Measurements from ENCODE around the gene ANAPC7. TPM values are rescaled to one million over a fixed set of nuclear protein-coding genes. Genes with fewer than 3 reads are reported as not detected.

Gene ANAPC7
- total RNA-seq, 1 experiment from 2014 or later, result 85.8 TPM

DNA sequence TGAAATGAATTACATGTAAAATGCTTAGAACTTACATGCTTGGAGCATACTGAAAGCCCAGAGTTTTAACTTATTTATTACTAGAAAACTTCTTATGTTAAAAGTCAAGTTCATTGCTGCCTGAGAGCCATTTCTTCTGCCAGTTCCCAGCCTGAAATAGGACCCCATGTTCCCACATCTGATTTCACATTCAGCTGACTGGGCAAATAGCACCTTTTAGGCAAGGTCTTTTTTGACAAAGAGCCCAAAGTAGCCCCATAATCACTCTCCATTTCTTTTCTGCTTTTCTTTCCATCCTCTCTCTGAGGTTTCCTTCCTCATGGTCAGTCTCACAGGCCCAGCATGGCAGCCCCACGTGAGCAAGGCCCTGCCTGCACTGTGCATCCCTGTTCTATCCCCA is 47.8 kb upstream of the ANAPC7 start:
- DNase-seq (ENCODE audit: low read depth, low spot score) (no peak), ATAC-seq (no peak)
- peaks cover 11% of the 10 kb centered on the region for H3K36me3 ChIP-seq (ENCODE audit: control insufficient read depth, insufficient read depth, low read length)
- H3K9me3 ChIP-seq (ENCODE audit: control insufficient read depth, insufficient read depth, low read depth, low read length), result no peaks in the 10 kb centered on the region
- peaks cover 6% of the 10 kb centered on the region; the same call in 1 of the 2 replicates for H3K4me1 ChIP-seq (ENCODE audit: control insufficient read depth, insufficient read depth, low read length)
- in situ Hi-C loops (cut with HindIII; ENCODE audit: low pct_unique_long_range_greater_than_20kb, low sequenced_read_pairs), result no loop called here
- no peak overlapping the region for H3K27ac ChIP-seq (ENCODE audit: low read length)
- no TSS peak for BruUV-seq (replicated peaks)
- ChIA-PET CTCF (interaction anchor here (1.3 kb wide), 1 partner anchor 19 kb away, joined by 5 read pairs; no protein-coding TSS in a partner anchor), POLR2A (no interaction called here)
- no peak overlapping the region for H3K4me3 ChIP-seq (ENCODE audit: low read depth in 2 of 2, low read length in 2 of 2)
- no peak for TF ChIP-seq TCF7L2 (IDR thresholded peaks at IDR 0.05; ENCODE audit: low read depth, low read length)
- TF ChIP-seq POLR2AphosphoS5 (IDR thresholded peaks at IDR 0.05; ENCODE audit: low read depth, low read length), result no peak
- no peak for TF ChIP-seq SIN3A (IDR thresholded peaks at IDR 0.05; ENCODE audit: borderline replicate concordance, insufficient read depth, low read depth, low read length)
- TF ChIP-seq, protein P1, sequence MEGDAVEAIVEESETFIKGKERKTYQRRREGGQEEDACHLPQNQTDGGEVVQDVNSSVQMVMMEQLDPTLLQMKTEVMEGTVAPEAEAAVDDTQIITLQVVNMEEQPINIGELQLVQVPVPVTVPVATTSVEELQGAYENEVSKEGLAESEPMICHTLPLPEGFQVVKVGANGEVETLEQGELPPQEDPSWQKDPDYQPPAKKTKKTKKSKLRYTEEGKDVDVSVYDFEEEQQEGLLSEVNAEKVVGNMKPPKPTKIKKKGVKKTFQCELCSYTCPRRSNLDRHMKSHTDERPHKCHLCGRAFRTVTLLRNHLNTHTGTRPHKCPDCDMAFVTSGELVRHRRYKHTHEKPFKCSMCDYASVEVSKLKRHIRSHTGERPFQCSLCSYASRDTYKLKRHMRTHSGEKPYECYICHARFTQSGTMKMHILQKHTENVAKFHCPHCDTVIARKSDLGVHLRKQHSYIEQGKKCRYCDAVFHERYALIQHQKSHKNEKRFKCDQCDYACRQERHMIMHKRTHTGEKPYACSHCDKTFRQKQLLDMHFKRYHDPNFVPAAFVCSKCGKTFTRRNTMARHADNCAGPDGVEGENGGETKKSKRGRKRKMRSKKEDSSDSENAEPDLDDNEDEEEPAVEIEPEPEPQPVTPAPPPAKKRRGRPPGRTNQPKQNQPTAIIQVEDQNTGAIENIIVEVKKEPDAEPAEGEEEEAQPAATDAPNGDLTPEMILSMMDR (IDR thresholded peaks at IDR 0.05), result no peak
- TF ChIP-seq, protein P2, sequence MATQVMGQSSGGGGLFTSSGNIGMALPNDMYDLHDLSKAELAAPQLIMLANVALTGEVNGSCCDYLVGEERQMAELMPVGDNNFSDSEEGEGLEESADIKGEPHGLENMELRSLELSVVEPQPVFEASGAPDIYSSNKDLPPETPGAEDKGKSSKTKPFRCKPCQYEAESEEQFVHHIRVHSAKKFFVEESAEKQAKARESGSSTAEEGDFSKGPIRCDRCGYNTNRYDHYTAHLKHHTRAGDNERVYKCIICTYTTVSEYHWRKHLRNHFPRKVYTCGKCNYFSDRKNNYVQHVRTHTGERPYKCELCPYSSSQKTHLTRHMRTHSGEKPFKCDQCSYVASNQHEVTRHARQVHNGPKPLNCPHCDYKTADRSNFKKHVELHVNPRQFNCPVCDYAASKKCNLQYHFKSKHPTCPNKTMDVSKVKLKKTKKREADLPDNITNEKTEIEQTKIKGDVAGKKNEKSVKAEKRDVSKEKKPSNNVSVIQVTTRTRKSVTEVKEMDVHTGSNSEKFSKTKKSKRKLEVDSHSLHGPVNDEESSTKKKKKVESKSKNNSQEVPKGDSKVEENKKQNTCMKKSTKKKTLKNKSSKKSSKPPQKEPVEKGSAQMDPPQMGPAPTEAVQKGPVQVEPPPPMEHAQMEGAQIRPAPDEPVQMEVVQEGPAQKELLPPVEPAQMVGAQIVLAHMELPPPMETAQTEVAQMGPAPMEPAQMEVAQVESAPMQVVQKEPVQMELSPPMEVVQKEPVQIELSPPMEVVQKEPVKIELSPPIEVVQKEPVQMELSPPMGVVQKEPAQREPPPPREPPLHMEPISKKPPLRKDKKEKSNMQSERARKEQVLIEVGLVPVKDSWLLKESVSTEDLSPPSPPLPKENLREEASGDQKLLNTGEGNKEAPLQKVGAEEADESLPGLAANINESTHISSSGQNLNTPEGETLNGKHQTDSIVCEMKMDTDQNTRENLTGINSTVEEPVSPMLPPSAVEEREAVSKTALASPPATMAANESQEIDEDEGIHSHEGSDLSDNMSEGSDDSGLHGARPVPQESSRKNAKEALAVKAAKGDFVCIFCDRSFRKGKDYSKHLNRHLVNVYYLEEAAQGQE (IDR thresholded peaks at IDR 0.05; ENCODE audit: insufficient read depth in 1 of 2, low read depth in 2 of 2, low read length in 1 of 2), result no peak
- H3K27me3 ChIP-seq (ENCODE audit: control insufficient read depth, insufficient read depth, low read length), result no peaks in the 10 kb centered on the region
- intact Hi-C loops (cut with micrococcal nuclease; ENCODE audit: unreplicated experiment), result no loop called here

DNA sequence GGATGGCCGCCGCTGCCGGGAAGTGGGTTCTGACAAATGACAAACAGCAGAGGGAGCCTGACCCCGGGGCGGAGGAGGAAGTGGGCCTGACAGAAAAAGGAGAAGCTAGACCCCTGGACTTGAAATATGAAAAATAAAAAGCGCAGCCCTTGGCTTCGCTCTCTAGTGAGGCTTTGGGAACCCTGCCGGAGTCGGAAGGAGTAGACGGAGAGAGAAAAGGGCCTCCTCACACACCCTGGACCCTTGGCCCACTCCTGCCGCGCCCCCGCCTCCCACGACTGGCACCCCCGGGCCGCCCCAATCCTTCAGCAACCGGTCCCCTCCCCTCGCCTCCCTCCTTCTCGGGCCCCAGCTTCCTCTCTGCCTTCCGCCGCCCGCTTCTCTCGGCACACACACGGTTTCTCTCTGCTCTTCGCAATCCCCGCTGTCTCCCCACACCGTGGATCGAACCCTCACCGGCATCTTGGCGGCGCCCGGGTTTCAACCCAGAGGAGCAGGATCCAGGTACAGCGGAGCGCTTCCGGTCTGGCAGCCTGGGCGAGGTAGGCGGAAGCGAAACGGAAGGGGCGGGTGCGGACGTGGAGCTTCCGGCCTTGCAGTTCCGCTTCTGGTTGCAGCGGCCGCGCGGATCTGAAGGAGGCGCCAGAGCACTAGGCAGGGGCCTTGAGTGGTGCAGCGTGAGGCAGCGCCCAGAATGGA is 46.4 kb upstream of the ANAPC7 start, which contains the start of gene ARPC3:
ARPC3 (minus strand) TSS at position 539 of the 699 bp plus-strand sequence; CDS start at position 462, 77 bp downstream.
- CTCF ChIA-PET, result interaction anchor here (0.6 to 1.8 kb wide), 9 partner anchors 9 to 438 kb away, joined by 3 to 10 read pairs (median 6); partner anchors contain the start of genes FAM216A and GPN3
- intact Hi-C loops (cut with micrococcal nuclease; ENCODE audit: unreplicated experiment), result no loop called here
- Histone ChIP-seq H3K27me3 (ENCODE audit: control insufficient read depth, insufficient read depth, low read length) (no peaks in the 10 kb centered on the region), H3K36me3 (ENCODE audit: control insufficient read depth, insufficient read depth, low read length) (peaks cover 14% of the 10 kb centered on the region), H3K9me3 (ENCODE audit: control insufficient read depth, insufficient read depth, low read depth, low read length) (no peaks in the 10 kb centered on the region), H3K4me3 (ENCODE audit: low read depth in 2 of 2, low read length in 2 of 2) (peak within 1 kb of the TSS; percentile 77 to 97), H3K27ac (ENCODE audit: low read length) (peak within 1 kb of the TSS; percentile 85), H3K4me1 (ENCODE audit: control insufficient read depth, insufficient read depth, low read length) (peaks cover 6% of the 10 kb centered on the region; the same call in 1 of the 2 replicates)
- TF ChIP-seq SIN3A (IDR thresholded peaks at IDR 0.05; ENCODE audit: borderline replicate concordance, insufficient read depth, low read depth, low read length), result peak; percentile 57; the same call in 1 of the 2 replicates
- TF ChIP-seq TCF7L2 (IDR thresholded peaks at IDR 0.05; ENCODE audit: low read depth, low read length), result 0 out of 2 replicates have a peak, but pooled peaks have one; percentile 26
- TF ChIP-seq, protein P1 (IDR thresholded peaks at IDR 0.05), result peak; percentile 96
- TF ChIP-seq, protein P2 (IDR thresholded peaks at IDR 0.05; ENCODE audit: insufficient read depth in 1 of 2, low read depth in 2 of 2, low read length in 1 of 2), result no peak
- TF ChIP-seq POLR2AphosphoS5 (IDR thresholded peaks at IDR 0.05; ENCODE audit: low read depth, low read length), result peak; percentile 97
- POLR2A ChIA-PET, result interaction anchor here (0.5 to 1.2 kb wide), 2 partner anchors 17 to 18 kb away, joined by 5 to 7 read pairs; partner anchors contain the start of genes FAM216A and GPN3
- in situ Hi-C loops (cut with HindIII; ENCODE audit: low pct_unique_long_range_greater_than_20kb, low sequenced_read_pairs), result no loop called here
- DNase-seq (ENCODE audit: low read depth, low spot score), result peak; percentile 67
- TSS peak; percentile 91 for BruUV-seq (replicated peaks)
- ATAC-seq, result peak; percentile 99

All from Panc1 (cell line).